Measurements from ENCODE around the gene CERK. TPM values are rescaled to one million over a fixed set of nuclear protein-coding genes. Genes with fewer than 3 reads are reported as not detected.

CERK gene
- total RNA-seq, 1 experiment from 2014 or later = 30.9 TPM

- H3K4me3 ChIP-seq (ENCODE audit: low read depth in 2 of 2, low read length in 2 of 2) = no peak overlapping the region
- in situ Hi-C loops (cut with HindIII; ENCODE audit: low pct_unique_long_range_greater_than_20kb, low sequenced_read_pairs) = no loop called here
- H3K4me1 ChIP-seq (ENCODE audit: control insufficient read depth, insufficient read depth, low read length) = no peaks in the 10 kb centered on the region
- TF ChIP-seq SIN3A (IDR thresholded peaks at IDR 0.05; ENCODE audit: borderline replicate concordance, insufficient read depth, low read depth, low read length) (no peak), TCF7L2 (IDR thresholded peaks at IDR 0.05; ENCODE audit: low read depth, low read length) (no peak), CTCF (IDR thresholded peaks at IDR 0.05) (no peak), POLR2AphosphoS5 (IDR thresholded peaks at IDR 0.05; ENCODE audit: low read depth, low read length) (no peak)
- TF ChIP-seq, protein P1, sequence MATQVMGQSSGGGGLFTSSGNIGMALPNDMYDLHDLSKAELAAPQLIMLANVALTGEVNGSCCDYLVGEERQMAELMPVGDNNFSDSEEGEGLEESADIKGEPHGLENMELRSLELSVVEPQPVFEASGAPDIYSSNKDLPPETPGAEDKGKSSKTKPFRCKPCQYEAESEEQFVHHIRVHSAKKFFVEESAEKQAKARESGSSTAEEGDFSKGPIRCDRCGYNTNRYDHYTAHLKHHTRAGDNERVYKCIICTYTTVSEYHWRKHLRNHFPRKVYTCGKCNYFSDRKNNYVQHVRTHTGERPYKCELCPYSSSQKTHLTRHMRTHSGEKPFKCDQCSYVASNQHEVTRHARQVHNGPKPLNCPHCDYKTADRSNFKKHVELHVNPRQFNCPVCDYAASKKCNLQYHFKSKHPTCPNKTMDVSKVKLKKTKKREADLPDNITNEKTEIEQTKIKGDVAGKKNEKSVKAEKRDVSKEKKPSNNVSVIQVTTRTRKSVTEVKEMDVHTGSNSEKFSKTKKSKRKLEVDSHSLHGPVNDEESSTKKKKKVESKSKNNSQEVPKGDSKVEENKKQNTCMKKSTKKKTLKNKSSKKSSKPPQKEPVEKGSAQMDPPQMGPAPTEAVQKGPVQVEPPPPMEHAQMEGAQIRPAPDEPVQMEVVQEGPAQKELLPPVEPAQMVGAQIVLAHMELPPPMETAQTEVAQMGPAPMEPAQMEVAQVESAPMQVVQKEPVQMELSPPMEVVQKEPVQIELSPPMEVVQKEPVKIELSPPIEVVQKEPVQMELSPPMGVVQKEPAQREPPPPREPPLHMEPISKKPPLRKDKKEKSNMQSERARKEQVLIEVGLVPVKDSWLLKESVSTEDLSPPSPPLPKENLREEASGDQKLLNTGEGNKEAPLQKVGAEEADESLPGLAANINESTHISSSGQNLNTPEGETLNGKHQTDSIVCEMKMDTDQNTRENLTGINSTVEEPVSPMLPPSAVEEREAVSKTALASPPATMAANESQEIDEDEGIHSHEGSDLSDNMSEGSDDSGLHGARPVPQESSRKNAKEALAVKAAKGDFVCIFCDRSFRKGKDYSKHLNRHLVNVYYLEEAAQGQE (IDR thresholded peaks at IDR 0.05; ENCODE audit: insufficient read depth in 1 of 2, low read depth in 2 of 2, low read length in 1 of 2) = no peak
- no peaks in the 10 kb centered on the region for H3K9me3 ChIP-seq (ENCODE audit: control insufficient read depth, insufficient read depth, low read depth, low read length)
- BruUV-seq (replicated peaks) = no TSS peak
- no peaks in the 10 kb centered on the region; the same call in 1 of the 2 replicates for H3K36me3 ChIP-seq (ENCODE audit: control insufficient read depth, insufficient read depth, low read length)
- intact Hi-C loops (cut with micrococcal nuclease; ENCODE audit: unreplicated experiment) = no loop called here
- ChIA-PET POLR2A (no interaction called here), CTCF (no interaction called here)
- ATAC-seq (no peak), DNase-seq (ENCODE audit: low read depth, low spot score) (no peak)
- H3K27me3 ChIP-seq (ENCODE audit: control insufficient read depth, insufficient read depth, low read length) = no peaks in the 10 kb centered on the region
- H3K27ac ChIP-seq (ENCODE audit: low read length) = no peak overlapping the region
Observed at GRCh38 chr22:46719921-46720320, 18.1 kb downstream of the CERK start.

DNA sequence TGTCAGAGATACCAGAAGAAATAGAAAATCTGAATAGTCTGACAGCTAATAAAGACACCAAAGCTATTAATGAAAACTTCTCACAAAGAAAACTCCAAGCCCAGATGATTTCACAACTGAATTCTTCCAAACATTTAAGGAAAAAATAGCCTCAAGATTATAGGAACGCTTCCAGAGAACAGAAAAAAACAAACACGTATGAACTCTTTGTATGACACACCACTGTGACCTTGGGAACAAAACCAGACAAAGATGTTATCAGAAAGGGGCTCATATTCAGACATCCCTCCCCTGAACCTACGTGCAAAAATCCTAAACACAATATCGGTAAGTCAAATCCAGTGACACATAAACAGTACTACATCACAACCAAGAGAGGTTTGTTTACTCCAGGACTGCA is 23.5 kb downstream of the CERK start:
- Histone ChIP-seq H3K9me3 (ENCODE audit: control insufficient read depth, insufficient read depth, low read depth, low read length) (no peaks in the 10 kb centered on the region), H3K27me3 (ENCODE audit: control insufficient read depth, insufficient read depth, low read length) (no peaks in the 10 kb centered on the region), H3K4me1 (ENCODE audit: control insufficient read depth, insufficient read depth, low read length) (no peaks in the 10 kb centered on the region), H3K4me3 (ENCODE audit: low read depth in 2 of 2, low read length in 2 of 2) (no peak overlapping the region), H3K27ac (ENCODE audit: low read length) (no peak overlapping the region), H3K36me3 (ENCODE audit: control insufficient read depth, insufficient read depth, low read length) (peaks cover 3% of the 10 kb centered on the region; the same call in 1 of the 2 replicates)
- ATAC-seq = no peak
- intact Hi-C loops (cut with micrococcal nuclease; ENCODE audit: unreplicated experiment) (no loop called here), in situ Hi-C loops (cut with HindIII; ENCODE audit: low pct_unique_long_range_greater_than_20kb, low sequenced_read_pairs) (no loop called here)
- ChIA-PET CTCF (no interaction called here), POLR2A (no interaction called here)
- TF ChIP-seq CTCF (IDR thresholded peaks at IDR 0.05) = no peak
- TF ChIP-seq POLR2AphosphoS5 (IDR thresholded peaks at IDR 0.05; ENCODE audit: low read depth, low read length) = no peak
- no peak for TF ChIP-seq TCF7L2 (IDR thresholded peaks at IDR 0.05; ENCODE audit: low read depth, low read length)
- TF ChIP-seq, protein P1 (IDR thresholded peaks at IDR 0.05; ENCODE audit: insufficient read depth in 1 of 2, low read depth in 2 of 2, low read length in 1 of 2) = no peak
- no peak for TF ChIP-seq SIN3A (IDR thresholded peaks at IDR 0.05; ENCODE audit: borderline replicate concordance, insufficient read depth, low read depth, low read length)
- DNase-seq (ENCODE audit: low read depth, low spot score) = no peak
- no TSS peak for BruUV-seq (replicated peaks)
